K562 (cell line): Measurements from ENCODE around the gene PRSS23. TPM values are rescaled to one million over a fixed set of nuclear protein-coding genes. Genes with fewer than 3 reads are reported as not detected.

Experiments used
- CBX5 ChIP-seq: IDR thresholded peaks from 2 replicates; pipeline ENCODE4 v1.6.1; 2014; ENCODE audit warnings: low read depth, borderline replicate concordance
- MAFF ChIP-seq: IDR thresholded peaks from 2 replicates; pipeline ENCODE4 v1.6.1; 2012; ENCODE audit warnings: low read length, improper control_type of control experiment
- NFE2L1 ChIP-seq: fragments of 450-650 bp; IDR thresholded peaks from 2 replicates; pipeline ENCODE4 v1.6.1; 2016; ENCODE audit warnings: missing genetic modification characterization, low read depth, mild to moderate bottlenecking, missing compliant biosample characterization, moderate library complexity, borderline replicate concordance
- PBX2 ChIP-seq, 2 experiments: IDR thresholded peaks in 1 of 2; conservative IDR thresholded peaks in 1 of 2; 2 replicates each; pipeline ENCODE4 v1.6.1; 2016; ENCODE audit warnings: low read depth in 2 of 2, mild to moderate bottlenecking in 1 of 2, missing compliant biosample characterization in 1 of 2, missing genetic modification characterization in 1 of 2, moderate library complexity in 1 of 2
- SFPQ ChIP-seq: fragments of 200-400 bp; formaldehyde crosslinking; IDR thresholded peaks from 2 replicates; pipeline ENCODE4 v1.6.1; 2017; ENCODE audit warnings: mild to moderate bottlenecking, low read depth, low read length, moderate library complexity
- SMAD3 ChIP-seq: fragments of 450-650 bp; formaldehyde crosslinking; conservative IDR thresholded peaks from 2 replicates; pipeline ENCODE4 v1.4.0; 2020; ENCODE audit warnings: mild to moderate bottlenecking
- SMC3 ChIP-seq: conservative IDR thresholded peaks from 2 replicates; pipeline ENCODE4 v1.6.1; 2011; ENCODE audit warnings: low read depth, low read length, improper control_type of control experiment; ENCODE audit not compliant: insufficient read depth
- USF2 ChIP-seq: sonication (generic); formaldehyde crosslinking; IDR thresholded peaks from 2 replicates; pipeline ENCODE4 v1.5.0; 2020; ENCODE audit warnings: missing genetic modification reagents
- ZNF277 ChIP-seq: fragments of 250-450 bp; sonication (Bioruptor Pico); IDR thresholded peaks from 2 replicates; pipeline ENCODE4 v1.8.0; 2022; ENCODE audit warnings: inconsistent platforms, mild to moderate bottlenecking, moderate library complexity, borderline replicate concordance
- polyA plus RNA-seq, 8 experiments: library from polyadenylated mRNA; depleted of rRNA in 4 of 8; stranded (reverse) in 5 of 8; unstranded in 3 of 8; fragments of >200 nt; fragmentation: Nextera tagmentation in 2 of 8; fragmentation: Illumina TruSeq in 1 of 8; extraction: Ambion mirVana in 2 of 8; extraction: Trizol in 1 of 8; gene quantifications; 2 replicates each; pipeline versions ENCODE4 v1.2.1 to v1.2.3, GENCODE V29; 2011 to 2014; ENCODE audit warnings: inconsistent platforms in 1 of 8, missing spikeins in 1 of 8
- total RNA-seq, 7 experiments: library from RNA; depleted of rRNA in 6 of 7; stranded (reverse); fragments of >200 nt in 6 of 7; fragmentation: Illumina TruSeq in 2 of 7; extraction: Trizol in 2 of 7; gene quantifications; 2 replicates each; pipeline versions ENCODE4 v1.2.1 to v1.2.3, GENCODE V29; 2011 to 2021; ENCODE audit warnings: low replicate concordance in 1 of 7

Gene PRSS23
- total and polyA plus RNA-seq, 9 of the 15 experiments (the other 6 are each of a cell fraction or from before 2014, with no cell fraction given) = 0.04 to 0.51 (median 0.11) TPM; not detected in 2

- no peak for TF ChIP-seq USF2 (CRISPR knock-in tag)
- TF ChIP-seq ZNF277 (CRISPR knock-in tag) = no peak
- no peak for TF ChIP-seq MAFF
- no peak for TF ChIP-seq SFPQ
- no peak for TF ChIP-seq SMC3
- no peak for TF ChIP-seq SMAD3 (CRISPR knock-in tag)
- TF ChIP-seq NFE2L1 (tag) = no peak
- no peak for TF ChIP-seq CBX5
- no peak for TF ChIP-seq PBX2 (CRISPR knock-in tag; IDR thresholded peaks at IDR 0.05; ENCODE audit: low read depth)
- no peak for TF ChIP-seq PBX2 (tag; conservative IDR thresholded peaks at IDR 0.05; ENCODE audit: low read depth)
These were observed 25.9 kb upstream of the PRSS23 start (continued) for GRCh38 chr11:86774417-86774816.
